ENCODE data around the gene PRKCZ.

- no peak for TF ChIP-seq CTCF (IDR thresholded peaks at IDR 0.05)
- no peak for TF ChIP-seq POLR2A (IDR thresholded peaks at IDR 0.05)
Observed at GRCh38 chr1:2110738-2111673, 60.8 kb downstream of the PRKCZ start.
